Mesothelial cell of epicardium (in vitro differentiated cells): ENCODE data around the gene PTCD2. TPM values are rescaled to one million over a fixed set of nuclear protein-coding genes. Genes with fewer than 3 reads are reported as not detected.

ENCODE experiments used
- DNase-seq, 2 experiments: peaks; one replicate each; pipeline ENCODE4 v3.0.0; 2021; ENCODE audit warnings: low spot score in 2 of 2; ENCODE audit not compliant: unreplicated experiment in 2 of 2
- H3K27ac Mint-ChIP-seq: 2 replicates; pipeline ENCODE4 v1.8.0; 2021; ENCODE audit warnings: mixed read lengths
- H3K27me3 Mint-ChIP-seq: 2 replicates; pipeline ENCODE4 v1.8.0; 2021; ENCODE audit warnings: low read depth, mixed read lengths
- H3K36me3 Mint-ChIP-seq: 2 replicates; pipeline ENCODE4 v1.8.0; 2021; ENCODE audit warnings: mixed read lengths
- H3K4me1 Mint-ChIP-seq: 2 replicates; pipeline ENCODE4 v1.8.0; 2021; ENCODE audit warnings: mixed read lengths
- H3K4me3 Mint-ChIP-seq: 2 replicates; pipeline ENCODE4 v1.8.0; 2021; ENCODE audit warnings: mild to moderate bottlenecking, moderate library complexity, mixed read lengths
- H3K9me3 Mint-ChIP-seq: 2 replicates; pipeline ENCODE4 v1.8.0; 2021; ENCODE audit warnings: mixed read lengths
- total RNA-seq: library from RNA; stranded (reverse); gene quantifications from 3 replicates; pipeline ENCODE4 v1.2.1, GENCODE V29; 2021
- TF ChIP-seq, protein P1 (sequence below): fragments of 200-600 bp; sonication (generic); IDR thresholded peaks from one replicate; pipeline ENCODE4 v1.5.0; 2021; ENCODE audit warnings: antibody characterized with exemption; ENCODE audit not compliant: unreplicated experiment

PTCD2 gene
- total RNA-seq, 1 donor from 2014 or later = 12.2 TPM

DNA sequence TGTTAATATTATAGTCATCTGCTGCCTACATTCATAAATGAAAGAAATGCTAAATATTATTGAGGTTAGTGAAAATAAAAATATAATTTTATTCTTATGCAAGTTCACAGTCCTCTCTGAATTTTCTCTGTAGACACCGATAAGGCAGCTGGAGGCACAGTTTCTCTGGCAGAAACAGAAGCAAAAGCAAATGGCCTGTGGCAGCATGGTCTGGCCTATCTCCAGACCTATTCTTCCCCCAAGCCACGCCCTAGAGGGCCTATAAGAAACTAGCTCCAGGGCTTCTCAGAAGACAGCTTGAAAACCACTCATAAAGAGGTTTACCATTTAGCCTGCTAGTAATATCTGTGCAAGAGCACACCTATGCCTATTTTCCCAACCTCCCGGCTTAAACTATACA is 28.6 kb upstream of the PTCD2 start:
- no peaks in the 10 kb centered on the region for H3K27me3 Mint-ChIP-seq
- H3K4me3 Mint-ChIP-seq = no peak overlapping the region
- H3K27ac Mint-ChIP-seq = no peak overlapping the region
- peaks cover 13% of the 10 kb centered on the region for H3K4me1 Mint-ChIP-seq
- H3K36me3 Mint-ChIP-seq = peaks cover 27% of the 10 kb centered on the region
- TF ChIP-seq, protein P1, sequence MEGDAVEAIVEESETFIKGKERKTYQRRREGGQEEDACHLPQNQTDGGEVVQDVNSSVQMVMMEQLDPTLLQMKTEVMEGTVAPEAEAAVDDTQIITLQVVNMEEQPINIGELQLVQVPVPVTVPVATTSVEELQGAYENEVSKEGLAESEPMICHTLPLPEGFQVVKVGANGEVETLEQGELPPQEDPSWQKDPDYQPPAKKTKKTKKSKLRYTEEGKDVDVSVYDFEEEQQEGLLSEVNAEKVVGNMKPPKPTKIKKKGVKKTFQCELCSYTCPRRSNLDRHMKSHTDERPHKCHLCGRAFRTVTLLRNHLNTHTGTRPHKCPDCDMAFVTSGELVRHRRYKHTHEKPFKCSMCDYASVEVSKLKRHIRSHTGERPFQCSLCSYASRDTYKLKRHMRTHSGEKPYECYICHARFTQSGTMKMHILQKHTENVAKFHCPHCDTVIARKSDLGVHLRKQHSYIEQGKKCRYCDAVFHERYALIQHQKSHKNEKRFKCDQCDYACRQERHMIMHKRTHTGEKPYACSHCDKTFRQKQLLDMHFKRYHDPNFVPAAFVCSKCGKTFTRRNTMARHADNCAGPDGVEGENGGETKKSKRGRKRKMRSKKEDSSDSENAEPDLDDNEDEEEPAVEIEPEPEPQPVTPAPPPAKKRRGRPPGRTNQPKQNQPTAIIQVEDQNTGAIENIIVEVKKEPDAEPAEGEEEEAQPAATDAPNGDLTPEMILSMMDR = no peak
- no peak for DNase-seq
- no peaks in the 10 kb centered on the region for H3K9me3 Mint-ChIP-seq

DNA sequence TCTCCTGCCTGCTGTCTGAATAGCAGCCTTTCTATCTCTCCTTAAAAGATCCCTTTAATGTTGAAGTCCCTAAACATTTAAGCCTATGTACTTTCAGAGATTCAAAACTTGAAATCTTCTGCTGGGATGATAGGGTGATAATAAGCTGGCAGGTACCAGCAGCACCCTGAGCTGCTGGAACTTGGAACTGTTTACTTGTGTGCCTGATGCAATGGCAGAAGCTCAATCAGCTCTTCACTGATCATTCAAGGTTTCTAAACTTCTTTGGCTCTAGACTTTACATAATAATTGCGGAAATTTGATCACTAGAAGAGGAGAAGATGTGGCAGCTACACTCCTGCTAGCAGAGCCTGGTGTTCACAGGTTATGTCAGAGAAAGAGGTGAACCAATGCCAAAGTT is 27.8 kb upstream of the PTCD2 start:
- H3K27me3 Mint-ChIP-seq = no peaks in the 10 kb centered on the region
- peaks cover 25% of the 10 kb centered on the region for H3K36me3 Mint-ChIP-seq
- H3K4me1 Mint-ChIP-seq = peaks cover 13% of the 10 kb centered on the region
- DNase-seq = no peak
- no peak overlapping the region for H3K4me3 Mint-ChIP-seq
- TF ChIP-seq, protein P1 = no peak
- no peaks in the 10 kb centered on the region for H3K9me3 Mint-ChIP-seq
- H3K27ac Mint-ChIP-seq = peak overlapping the region; percentile 47

DNA sequence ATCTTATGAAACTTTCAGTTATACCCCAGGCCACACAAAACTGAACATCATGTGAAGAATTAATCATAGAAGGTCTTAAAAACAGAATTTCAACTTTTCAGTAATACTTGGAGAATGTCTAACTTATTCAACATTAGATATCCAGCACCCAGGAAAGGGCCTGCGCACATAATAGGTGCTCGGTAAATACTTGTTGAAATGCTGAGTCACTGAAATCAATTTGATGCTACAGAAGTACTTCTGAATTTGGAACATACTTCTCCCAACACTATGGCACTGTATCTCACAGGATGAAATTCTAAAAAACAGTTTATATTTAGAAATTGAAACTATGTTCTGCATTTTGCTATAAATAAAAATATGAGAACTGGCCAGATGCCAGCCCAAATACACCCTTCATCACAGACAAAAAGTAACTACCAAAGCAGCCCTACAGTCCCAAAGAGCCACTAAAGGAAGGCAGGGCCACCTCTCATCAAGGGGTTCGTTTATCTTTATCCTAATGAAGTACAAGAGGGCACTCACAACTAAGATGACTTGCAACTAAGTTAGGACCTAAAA is 26.6 kb upstream of the PTCD2 start:
- DNase-seq = no peak
- H3K4me3 Mint-ChIP-seq = no peak overlapping the region
- peaks cover 16% of the 10 kb centered on the region for H3K4me1 Mint-ChIP-seq
- H3K36me3 Mint-ChIP-seq = peaks cover 23% of the 10 kb centered on the region
- TF ChIP-seq, protein P1 = no peak
- no peaks in the 10 kb centered on the region for H3K9me3 Mint-ChIP-seq
- H3K27me3 Mint-ChIP-seq = no peaks in the 10 kb centered on the region
- H3K27ac Mint-ChIP-seq = no peak overlapping the region

DNA sequence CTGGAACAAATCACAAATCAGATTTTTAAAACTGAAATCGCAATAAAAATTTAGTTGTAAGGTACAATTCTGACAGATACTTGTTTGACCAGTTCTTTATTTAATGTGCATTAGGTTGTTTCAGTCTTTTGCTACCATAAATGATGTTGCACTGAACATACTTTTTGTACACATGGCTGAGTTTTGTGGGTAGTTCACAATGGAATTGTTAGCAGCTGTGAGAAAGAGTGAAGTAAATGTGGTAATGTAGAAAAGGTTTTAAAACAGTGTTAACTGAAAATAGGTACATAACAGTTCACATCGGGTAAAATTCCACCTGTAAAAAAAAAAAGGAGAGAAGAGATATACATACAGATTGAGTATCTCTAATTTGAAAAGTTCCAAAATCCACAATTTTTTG is 25.7 kb upstream of the PTCD2 start:
- no peaks in the 10 kb centered on the region for H3K27me3 Mint-ChIP-seq
- H3K4me1 Mint-ChIP-seq = peaks cover 14% of the 10 kb centered on the region
- H3K36me3 Mint-ChIP-seq = peaks cover 26% of the 10 kb centered on the region
- H3K9me3 Mint-ChIP-seq = no peaks in the 10 kb centered on the region
- no peak overlapping the region for H3K4me3 Mint-ChIP-seq
- TF ChIP-seq, protein P1 = no peak
- no peak for DNase-seq
- no peak overlapping the region for H3K27ac Mint-ChIP-seq

DNA sequence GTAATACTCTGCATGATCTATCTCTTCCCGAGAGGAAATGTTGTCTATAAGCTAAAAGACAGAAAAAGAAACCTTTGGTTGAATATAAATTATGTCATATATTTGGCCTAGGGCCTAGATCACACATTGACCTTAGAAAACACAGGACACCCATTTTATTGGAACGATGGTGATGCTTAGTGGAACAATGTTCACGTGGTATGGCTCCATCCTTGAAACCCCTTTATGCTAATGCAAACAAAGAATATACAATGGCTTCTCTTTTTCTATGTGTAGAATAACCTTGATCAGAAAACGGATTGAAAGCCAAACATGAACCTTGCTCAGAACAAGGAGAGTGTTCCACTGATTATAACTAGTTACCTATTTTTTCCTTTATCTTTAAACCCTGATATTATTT is 24.6 kb upstream of the PTCD2 start:
- H3K36me3 Mint-ChIP-seq = peaks cover 36% of the 10 kb centered on the region

More for the DNA sequence above, 24.6 kb upstream of the PTCD2 start:
- Mint-ChIP-seq H3K27ac (no peak overlapping the region), H3K9me3 (no peaks in the 10 kb centered on the region), H3K4me3 (no peak overlapping the region), H3K4me1 (peaks cover 14% of the 10 kb centered on the region), H3K27me3 (no peaks in the 10 kb centered on the region)
- TF ChIP-seq, protein P1 = no peak
- no peak for DNase-seq
